Testis (tissue), 2 donors: ENCODE measurements around the gene LHX2.

ENCODE experiments used
- POLR2A ChIP-seq: fragments of 450-650 bp; IDR thresholded peaks from one replicate; pipeline ENCODE4 v1.6.1; 2017; ENCODE audit warnings: antibody characterized with exemption, mild to moderate bottlenecking, moderate library complexity
- TF ChIP-seq, protein P1 (sequence below), 3 experiments: fragments of 450-650 bp in 2 of 3; fragments of 200-600 bp in 1 of 3; sonication (generic) in 1 of 3; IDR thresholded peaks; one replicate each; pipeline ENCODE4 v1.5.1; 2016 to 2019; ENCODE audit warnings: antibody characterized with exemption in 3 of 3, mild to moderate bottlenecking in 2 of 3, moderate library complexity in 1 of 3

DNA sequence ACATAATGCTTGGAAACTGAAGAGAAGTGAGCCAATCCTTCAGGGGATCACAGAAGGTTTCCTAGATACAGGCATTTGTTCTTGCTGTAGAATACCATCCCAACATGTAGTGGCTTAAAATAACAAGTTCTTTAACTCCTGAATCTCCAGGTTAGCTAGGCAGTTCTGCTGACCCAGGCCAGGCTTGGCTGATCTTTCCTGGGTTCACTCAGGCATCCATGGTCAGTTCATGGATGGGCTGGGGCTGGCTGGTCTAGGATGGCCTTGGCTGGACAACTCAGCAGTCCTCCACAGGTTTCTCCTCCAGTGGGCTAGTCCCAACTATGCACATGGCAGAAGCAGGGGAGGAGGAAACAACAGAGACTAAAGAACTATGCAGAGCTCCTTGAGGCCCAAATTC is 44.2 kb upstream of the LHX2 start:
- TF ChIP-seq, protein P1, sequence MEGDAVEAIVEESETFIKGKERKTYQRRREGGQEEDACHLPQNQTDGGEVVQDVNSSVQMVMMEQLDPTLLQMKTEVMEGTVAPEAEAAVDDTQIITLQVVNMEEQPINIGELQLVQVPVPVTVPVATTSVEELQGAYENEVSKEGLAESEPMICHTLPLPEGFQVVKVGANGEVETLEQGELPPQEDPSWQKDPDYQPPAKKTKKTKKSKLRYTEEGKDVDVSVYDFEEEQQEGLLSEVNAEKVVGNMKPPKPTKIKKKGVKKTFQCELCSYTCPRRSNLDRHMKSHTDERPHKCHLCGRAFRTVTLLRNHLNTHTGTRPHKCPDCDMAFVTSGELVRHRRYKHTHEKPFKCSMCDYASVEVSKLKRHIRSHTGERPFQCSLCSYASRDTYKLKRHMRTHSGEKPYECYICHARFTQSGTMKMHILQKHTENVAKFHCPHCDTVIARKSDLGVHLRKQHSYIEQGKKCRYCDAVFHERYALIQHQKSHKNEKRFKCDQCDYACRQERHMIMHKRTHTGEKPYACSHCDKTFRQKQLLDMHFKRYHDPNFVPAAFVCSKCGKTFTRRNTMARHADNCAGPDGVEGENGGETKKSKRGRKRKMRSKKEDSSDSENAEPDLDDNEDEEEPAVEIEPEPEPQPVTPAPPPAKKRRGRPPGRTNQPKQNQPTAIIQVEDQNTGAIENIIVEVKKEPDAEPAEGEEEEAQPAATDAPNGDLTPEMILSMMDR (IDR thresholded peaks at IDR 0.05): no peak
- no peak for TF ChIP-seq POLR2A
